GM12892 (cell line): ENCODE measurements around the gene RBM19.

Experiments
- POLR2A ChIP-seq: IDR thresholded peaks from 2 replicates; pipeline ENCODE4 v1.6.1; 2011; ENCODE audit warnings: low read depth, low read length, control low read depth
- POLR2AphosphoS5 ChIP-seq: IDR thresholded peaks from 2 replicates; pipeline ENCODE4 v1.6.1; 2011; ENCODE audit warnings: low read depth, low read length, control low read depth
- TAF1 ChIP-seq: IDR thresholded peaks from 2 replicates; pipeline ENCODE4 v1.6.1; 2011; ENCODE audit warnings: low read depth, mild to moderate bottlenecking, control low read depth, low read length, borderline replicate concordance

DNA sequence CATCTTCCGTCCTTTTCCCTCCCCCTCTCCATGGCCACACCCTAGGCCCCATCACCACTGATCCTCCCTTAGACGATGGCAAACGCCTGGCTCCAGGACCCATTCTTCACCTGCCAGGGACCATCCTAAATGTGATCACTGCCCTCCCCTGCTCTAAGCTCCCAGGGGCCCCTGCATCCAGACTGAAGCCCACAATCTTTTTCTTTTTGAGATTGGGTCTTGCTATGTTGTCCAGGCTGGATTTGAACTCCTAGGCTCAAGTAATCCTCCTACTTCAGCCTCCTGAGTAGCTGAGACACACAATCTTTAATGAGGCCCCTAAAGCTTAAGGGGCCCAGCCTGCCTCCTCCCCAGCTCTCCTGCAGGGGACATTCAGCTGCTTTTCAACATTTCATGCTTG lies 15.3 kb downstream of the RBM19 start:
- TF ChIP-seq POLR2AphosphoS5 (no peak), POLR2A (no peak), TAF1 (no peak)
